Right cardiac atrium (tissue), 5 donors: Measurements from ENCODE around the gene TFB2M. TPM values are rescaled to one million over a fixed set of nuclear protein-coding genes. Genes with fewer than 3 reads are reported as not detected.

ENCODE experiments used
- ATAC-seq, 2 donors: fragments of 200-7000 bp; cut with Tn5 transposase; one replicate each; pipeline versions ENCODE4 v1.8.0 to v1.9.1; 2020; ENCODE audit warnings: moderate library complexity in 2 of 2, mild to moderate bottlenecking in 1 of 2
- DNase-seq, 3 donors: peaks; one replicate each; pipeline ENCODE4 v3.0.0-alpha.2; 2020
- H3K27ac ChIP-seq: one replicate; pipeline ENCODE4 v1.5.1; 2013; ENCODE audit warnings: mild to moderate bottlenecking, low read length, control low read depth, moderate library complexity
- H3K27me3 ChIP-seq: one replicate; pipeline ENCODE4 v1.6.1; 2013; ENCODE audit not compliant: control insufficient read depth, insufficient read depth
- H3K4me1 ChIP-seq: one replicate; pipeline ENCODE4 v1.6.1; 2013; ENCODE audit warnings: low read length; ENCODE audit not compliant: control insufficient read depth, insufficient read depth
- H3K4me3 ChIP-seq: one replicate; pipeline ENCODE4 v1.5.1; 2013; ENCODE audit warnings: low read length, control low read depth
- H3K9me3 ChIP-seq: one replicate; pipeline ENCODE4 v1.6.1; 2013; ENCODE audit warnings: low read length; ENCODE audit not compliant: control insufficient read depth
- WGBS: extraction: QIAGEN DNeasy Blood & Tissue Kit; methylation state at CpG from one replicate; pipeline ENCODE4 v1.1.7; 2013; 5-methylcytosine and 5-hydroxymethylcytosine counted together
- intact Hi-C, 4 donors: fragments of 100-400 bp; cut with DNase I; formaldehyde crosslinking; loops; one replicate each; pipeline versions ENCODE4 v1.11.0 to v1.14.0; 2022 to 2023
- polyA plus RNA-seq: library from polyadenylated mRNA; stranded (reverse); fragments of 200-250 nt; gene quantifications from one replicate; pipeline ENCODE4 v1.2.3, GENCODE V29; 2013
- total RNA-seq, 4 donors: library from RNA; stranded (reverse); fragmentation: NEBNext Ultra II Directional; extraction: Animal tissue kit (Norgen Biotek cat#: 25700); gene quantifications; one replicate each; pipeline ENCODE4 v1.2.1, GENCODE V29; 2021
- donor health status: healthy with polysubstance abuse.
- donor health status: DM: no; HTN: yes; CAD: no.
- donor health status: DM: no; HTN: no; CAD: no.
- donor health status: DM: no; HTN: yes; CAD: no; lungs with severe emphysema.
- donor health status: DM: yes; HTN: yes; CAD: no.

Gene TFB2M
- total and polyA plus RNA-seq, 5 donors = 9.9 to 13.6 (median 10.9) TPM

DNA sequence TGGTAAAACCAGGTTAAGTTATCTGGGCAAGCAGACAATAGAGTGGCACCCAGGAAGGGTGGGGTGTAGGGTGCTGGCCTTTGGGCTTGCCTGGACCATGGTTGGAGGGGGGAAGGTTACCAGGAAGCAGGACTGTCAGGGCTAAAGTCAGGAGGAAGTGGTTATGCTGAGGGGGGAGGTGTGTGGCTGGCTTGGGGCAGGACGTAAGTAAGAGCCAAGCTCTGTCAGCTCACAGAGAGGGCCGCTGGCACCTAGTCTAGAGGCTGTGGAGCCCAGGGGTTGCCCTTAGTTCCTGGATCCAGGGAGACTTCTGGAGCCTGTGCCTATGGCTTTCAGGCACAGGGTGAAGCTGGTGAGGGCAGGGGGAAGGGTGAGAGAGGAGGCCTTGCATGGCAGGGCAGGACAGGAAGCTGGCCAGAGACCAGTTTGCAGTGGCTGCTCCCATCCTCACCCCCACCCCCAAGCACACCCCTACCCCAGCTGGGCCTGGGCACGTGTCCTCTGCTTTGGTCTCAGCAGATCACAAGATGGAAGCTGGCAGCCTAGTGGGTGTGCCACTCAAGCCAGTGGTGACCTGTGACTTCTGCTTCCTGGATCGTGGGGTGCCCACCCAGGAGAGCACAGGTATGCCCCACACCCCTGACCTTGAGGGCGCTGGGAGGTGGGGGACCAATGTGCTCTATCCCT is 38.5 kb downstream of the TFB2M start:
- ATAC-seq (no peak), DNase-seq (no peak)
- no peaks in the 10 kb centered on the region for H3K27me3 ChIP-seq
- H3K4me3 ChIP-seq = no peak overlapping the region
- WGBS = 43% methylated on average over 5 of the region's 5 CpGs
- H3K4me1 ChIP-seq = no peaks in the 10 kb centered on the region
- intact Hi-C loops = no loop called here
- no peak overlapping the region for H3K27ac ChIP-seq
- H3K9me3 ChIP-seq = no peaks in the 10 kb centered on the region

DNA sequence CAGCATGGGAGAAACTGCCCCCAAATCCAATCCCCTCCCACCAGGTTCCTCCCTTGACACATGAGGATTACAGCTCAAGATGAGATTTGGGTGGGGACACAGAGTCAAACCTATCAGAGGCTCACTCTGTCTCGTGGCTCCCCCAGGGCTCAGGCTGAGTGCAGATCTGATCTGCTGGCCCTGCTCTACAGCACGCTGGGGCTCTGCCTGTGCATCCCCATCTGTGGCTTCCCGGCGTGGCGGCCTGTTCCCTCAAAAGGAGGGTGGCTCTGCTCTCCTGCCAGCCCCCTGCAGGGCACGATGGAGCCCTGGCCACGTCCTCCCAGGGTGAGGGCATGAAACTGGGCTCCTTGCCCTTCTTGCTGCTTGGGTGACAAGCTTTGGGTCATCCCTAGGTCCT is 39.1 kb downstream of the TFB2M start:
- no peaks in the 10 kb centered on the region for H3K27me3 ChIP-seq
- DNase-seq (no peak), ATAC-seq (no peak)
- H3K27ac ChIP-seq = no peak overlapping the region
- 78% methylated on average over 7 of the region's 7 CpGs for WGBS
- intact Hi-C loops = no loop called here
- H3K9me3 ChIP-seq = no peaks in the 10 kb centered on the region
- H3K4me1 ChIP-seq = no peaks in the 10 kb centered on the region
- no peak overlapping the region for H3K4me3 ChIP-seq

DNA sequence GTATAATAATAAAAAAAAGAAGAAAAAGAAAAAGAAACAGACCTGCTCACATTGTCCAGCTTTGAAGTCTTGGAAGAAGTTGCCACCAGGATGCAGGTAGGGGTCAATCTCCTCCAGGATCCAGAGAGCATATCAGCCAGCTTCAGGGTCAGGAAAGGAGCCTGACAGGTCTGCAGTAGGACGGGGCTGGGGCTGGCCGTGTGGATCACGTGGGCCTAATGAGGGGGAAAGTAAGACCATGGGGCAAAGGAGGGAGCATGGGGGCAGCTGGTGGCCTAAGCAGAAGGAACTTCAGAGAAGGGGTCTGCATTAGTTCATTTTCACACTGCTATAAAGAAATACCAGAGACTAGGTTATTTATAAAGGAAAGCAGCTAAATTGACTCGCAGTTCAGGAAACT is 39.7 kb downstream of the TFB2M start:
- Histone ChIP-seq H3K27me3 (no peaks in the 10 kb centered on the region), H3K4me1 (no peaks in the 10 kb centered on the region), H3K4me3 (no peak overlapping the region), H3K9me3 (no peaks in the 10 kb centered on the region), H3K27ac (no peak overlapping the region)
- no peak for DNase-seq
- intact Hi-C loops = no loop called here
- WGBS = 80% methylated on average over 4 of the region's 4 CpGs
- ATAC-seq = no peak

DNA sequence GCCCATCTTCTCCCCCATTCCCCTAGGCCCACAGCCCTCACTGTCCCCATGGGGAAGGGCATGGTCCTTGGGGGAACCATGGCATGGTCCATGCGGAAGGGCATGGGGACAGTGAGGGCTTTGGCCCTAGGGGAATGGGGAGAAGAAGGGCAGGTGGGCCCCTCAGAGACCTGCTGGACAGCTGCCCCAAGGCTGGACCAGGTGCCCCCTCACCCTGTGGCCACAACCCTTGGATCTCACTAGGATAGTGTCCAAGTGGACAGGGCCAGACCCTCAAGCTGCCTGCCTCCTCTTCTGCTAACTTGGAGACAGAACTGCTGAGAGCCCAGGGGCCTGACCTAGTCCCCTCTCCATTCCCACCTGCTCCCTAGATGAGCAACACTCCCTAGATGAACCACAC is 46.5 kb downstream of the TFB2M start:
- 100% methylated on average over 1 of the region's 1 CpG for WGBS
- no peaks in the 10 kb centered on the region for H3K4me1 ChIP-seq
- peak in 1 of 2 donors; percentile 10 for ATAC-seq
- H3K4me3 ChIP-seq = no peak overlapping the region
- no peak for DNase-seq
- intact Hi-C loops = no loop called here
- no peaks in the 10 kb centered on the region for H3K9me3 ChIP-seq
- no peaks in the 10 kb centered on the region for H3K27me3 ChIP-seq
- no peak overlapping the region for H3K27ac ChIP-seq

DNA sequence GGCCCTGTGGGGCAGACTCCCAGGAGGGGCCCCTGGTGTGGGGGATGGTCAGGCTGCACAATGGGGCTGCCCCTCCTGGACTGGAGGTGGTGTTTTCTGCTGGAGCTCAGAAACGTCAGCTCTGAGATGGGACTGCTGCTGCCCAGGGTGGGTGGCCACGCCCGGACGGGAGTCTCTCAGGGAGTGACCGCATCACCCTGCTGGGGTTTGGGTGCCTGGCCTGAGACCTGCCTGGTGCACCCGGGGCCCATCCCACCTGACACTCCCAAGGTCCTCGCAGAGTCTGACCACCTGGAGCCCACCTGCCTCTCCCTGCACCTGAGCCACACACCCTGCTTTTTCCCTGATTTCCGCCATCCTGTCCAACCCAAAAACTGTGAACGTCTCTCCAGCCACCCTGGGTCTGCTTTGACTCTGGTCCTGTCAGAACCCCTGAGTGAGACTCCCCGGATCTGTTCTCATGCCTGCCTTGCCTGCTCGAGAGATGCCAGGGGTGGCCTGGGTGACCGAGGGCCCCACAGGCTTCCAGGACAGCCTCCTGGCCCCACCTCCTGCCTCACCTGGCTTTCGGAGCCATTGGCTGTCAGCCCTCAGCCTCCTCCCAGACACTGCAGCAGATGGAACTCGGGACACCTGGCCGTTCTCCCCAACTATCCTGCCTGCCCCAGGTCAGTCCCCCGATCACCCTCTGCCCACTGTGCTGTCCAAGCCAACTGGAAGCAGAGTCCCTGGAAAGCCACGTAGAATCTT is 47.4 kb downstream of the TFB2M start:
- WGBS = 83% methylated on average over 17 of the region's 17 CpGs
- no peaks in the 10 kb centered on the region for H3K27me3 ChIP-seq
- no peaks in the 10 kb centered on the region for H3K9me3 ChIP-seq
- H3K4me3 ChIP-seq = no peak overlapping the region
- no peaks in the 10 kb centered on the region for H3K4me1 ChIP-seq
- intact Hi-C loops = no loop called here
- ATAC-seq (peak in 1 of 2 donors; percentile 40), DNase-seq (no peak)
- H3K27ac ChIP-seq = no peak overlapping the region

DNA sequence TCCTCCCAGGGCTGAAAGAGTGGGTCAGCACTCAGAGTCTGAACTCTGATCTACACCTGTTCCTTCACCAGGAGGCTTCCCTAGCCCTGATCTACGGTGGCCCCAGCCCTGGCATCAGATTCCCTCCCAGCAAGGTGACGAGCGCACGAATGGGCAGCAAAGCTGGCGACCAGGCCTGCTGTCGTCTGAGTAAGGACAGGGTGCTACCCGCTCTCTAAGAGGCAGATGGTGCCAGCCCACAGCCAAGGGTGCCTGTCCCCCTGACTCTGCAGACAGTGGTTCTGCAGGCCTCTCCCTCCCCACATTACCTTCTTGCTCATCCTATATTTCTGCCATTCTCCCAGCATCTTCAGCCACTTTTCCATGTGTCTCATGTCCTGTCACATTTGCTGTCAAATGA is 48.7 kb downstream of the TFB2M start:
- whole genome bisulfite sequencing = 76% methylated on average over 7 of the region's 7 CpGs
- no peaks in the 10 kb centered on the region for H3K4me1 ChIP-seq
- no peaks in the 10 kb centered on the region for H3K27me3 ChIP-seq
- no peak overlapping the region for H3K27ac ChIP-seq
- ATAC-seq (no peak), DNase-seq (no peak)
- no peaks in the 10 kb centered on the region for H3K9me3 ChIP-seq
- H3K4me3 ChIP-seq = no peak overlapping the region
- intact Hi-C loops = no loop called here

DNA sequence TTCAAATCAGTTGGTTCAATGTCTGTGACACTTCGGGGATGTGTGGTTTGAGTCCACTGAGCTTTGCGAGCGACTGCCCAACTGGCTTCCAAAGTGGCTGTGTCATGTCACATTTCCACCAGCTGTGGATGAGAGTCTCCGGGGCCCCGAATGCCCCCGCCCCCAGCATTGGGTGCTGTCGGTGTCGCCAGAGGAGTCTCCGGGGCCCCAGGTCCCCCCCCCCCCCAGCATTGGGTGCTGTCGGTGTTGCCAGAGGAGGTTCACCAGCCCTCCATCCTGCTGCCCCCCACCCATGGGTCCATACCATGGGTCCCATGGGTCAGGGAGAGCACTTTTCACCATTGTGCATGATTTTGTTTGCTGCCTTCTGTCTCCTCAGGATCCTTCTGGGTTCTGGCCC is 49.9 kb downstream of the TFB2M start:
- no peak for DNase-seq
- H3K27ac ChIP-seq = no peak overlapping the region
- H3K9me3 ChIP-seq = no peaks in the 10 kb centered on the region
- WGBS = 95% methylated on average over 10 of the region's 10 CpGs
- no peaks in the 10 kb centered on the region for H3K4me1 ChIP-seq
- ATAC-seq = no peak
- H3K4me3 ChIP-seq = no peak overlapping the region
- no peaks in the 10 kb centered on the region for H3K27me3 ChIP-seq
- intact Hi-C loops = no loop called here

DNA sequence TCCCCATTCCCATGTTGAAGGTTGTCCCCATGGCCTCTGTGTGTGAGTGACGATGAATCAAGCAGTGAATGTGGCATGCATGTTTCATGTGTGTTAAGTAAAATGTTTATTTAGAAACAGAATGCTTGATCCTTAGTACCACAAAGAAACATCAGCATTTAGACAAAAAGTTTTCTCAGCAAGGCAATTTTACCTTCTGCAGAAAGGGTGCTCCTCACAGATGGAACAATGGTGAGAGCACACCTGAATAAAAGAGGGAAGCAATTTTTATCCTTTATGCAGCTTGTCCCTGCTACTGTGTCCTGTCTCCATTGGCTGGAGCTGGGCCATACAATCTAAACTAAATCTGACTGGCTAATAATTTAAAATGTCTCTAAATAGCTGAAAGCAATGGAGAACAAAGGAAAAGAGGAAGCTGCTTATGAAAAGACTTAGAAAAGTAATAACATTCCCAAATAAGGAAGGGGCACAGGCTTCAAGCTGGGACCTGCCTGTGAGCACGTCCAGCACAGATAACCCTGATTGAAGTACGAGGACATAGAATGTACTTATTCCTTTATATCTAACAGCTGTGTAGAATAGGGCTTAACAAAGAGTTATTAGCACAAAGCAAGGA is 50.6 kb downstream of the TFB2M start:
- DNase-seq = no peak
- H3K27ac ChIP-seq = no peak overlapping the region
- ATAC-seq = no peak
- intact Hi-C loops = no loop called here
- H3K4me3 ChIP-seq = no peak overlapping the region
- 78% methylated on average over 3 of the region's 3 CpGs for WGBS
- no peaks in the 10 kb centered on the region for H3K4me1 ChIP-seq
- no peaks in the 10 kb centered on the region for H3K27me3 ChIP-seq
- H3K9me3 ChIP-seq = no peaks in the 10 kb centered on the region

DNA sequence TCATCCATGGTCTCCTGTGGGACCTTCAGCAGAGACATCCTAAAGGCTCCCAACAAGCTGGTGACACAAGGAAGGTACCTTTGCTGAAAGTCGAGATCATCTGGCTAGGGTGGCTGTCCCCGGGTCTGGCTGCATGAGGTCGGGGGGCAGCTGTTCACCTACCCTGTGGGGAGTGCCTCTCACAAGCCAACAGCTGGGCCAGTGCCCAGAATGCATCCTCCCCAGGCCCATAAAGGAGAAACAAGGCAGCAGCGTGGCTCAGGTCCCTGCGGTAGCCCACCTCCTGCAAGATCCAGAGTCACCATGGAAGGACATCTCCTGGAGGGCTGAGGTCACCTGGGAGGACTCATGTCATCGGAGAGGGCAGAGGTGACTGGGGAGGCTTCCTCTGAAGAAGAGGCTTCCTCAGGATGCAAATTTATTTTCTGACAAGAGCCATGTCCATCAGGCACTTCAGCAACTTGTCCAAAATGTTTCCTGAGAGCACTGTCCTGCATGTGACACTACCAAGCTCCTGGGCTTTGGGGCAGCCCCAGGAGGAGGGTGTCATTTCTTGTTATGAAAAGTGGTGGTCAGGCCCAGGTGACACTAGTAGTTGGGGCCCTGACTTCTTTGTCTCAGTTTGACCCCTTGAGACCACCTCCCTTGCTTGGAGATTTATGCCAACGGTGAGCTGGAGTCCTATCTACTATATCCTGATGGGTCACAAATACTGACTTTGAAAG is 52.3 kb downstream of the TFB2M start:
- intact Hi-C loops = no loop called here
- Histone ChIP-seq H3K27me3 (no peaks in the 10 kb centered on the region), H3K9me3 (no peaks in the 10 kb centered on the region), H3K4me3 (no peak overlapping the region), H3K4me1 (no peaks in the 10 kb centered on the region), H3K27ac (no peak overlapping the region)
- 90% methylated on average over 7 of the region's 7 CpGs for WGBS
- ATAC-seq (no peak), DNase-seq (no peak)

DNA sequence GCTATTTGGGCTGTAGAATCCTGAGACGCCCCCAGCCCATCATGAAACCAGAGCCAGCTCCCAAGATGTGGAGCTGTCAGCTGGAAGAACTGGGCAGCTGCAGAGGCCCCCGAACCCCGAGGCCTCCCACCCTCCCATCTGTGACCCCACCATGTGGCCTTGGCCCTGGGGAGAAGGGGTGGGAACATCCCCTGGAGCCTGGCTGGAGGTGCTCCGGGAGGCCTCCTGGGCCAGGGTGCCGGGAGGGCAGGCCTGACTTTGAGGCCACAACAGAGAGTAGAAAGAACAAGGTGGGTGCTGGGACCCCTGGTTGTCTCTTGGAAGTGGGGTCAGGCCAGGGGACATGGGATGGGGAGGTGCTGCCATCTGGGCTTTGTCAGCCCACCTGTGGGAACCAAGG is 53.0 kb downstream of the TFB2M start:
- Histone ChIP-seq H3K4me3 (no peak overlapping the region), H3K27ac (no peak overlapping the region), H3K9me3 (no peaks in the 10 kb centered on the region), H3K4me1 (no peaks in the 10 kb centered on the region), H3K27me3 (no peaks in the 10 kb centered on the region)
- ATAC-seq (no peak), DNase-seq (no peak)
- WGBS = 92% methylated on average over 5 of the region's 5 CpGs
- intact Hi-C loops = no loop called here

DNA sequence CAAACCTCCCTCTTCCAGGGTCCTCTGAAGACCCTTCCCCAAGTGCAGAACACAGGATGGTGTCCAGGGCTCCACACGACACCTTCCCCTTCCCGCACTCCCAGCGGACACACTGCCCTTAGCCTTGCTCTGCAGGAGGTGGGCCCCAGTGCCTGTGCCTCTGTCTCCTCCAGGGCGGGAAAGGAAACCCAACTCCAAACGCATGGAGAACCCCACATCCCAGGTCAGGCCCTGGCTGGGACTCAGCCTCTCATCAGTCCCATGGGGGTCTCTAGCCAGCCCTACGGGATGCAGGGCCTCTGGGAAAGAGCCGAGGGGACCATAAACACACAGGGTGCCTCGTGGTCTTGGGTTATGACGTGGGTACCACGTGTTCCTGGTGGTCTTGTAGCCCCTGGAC is 53.4 kb downstream of the TFB2M start:
- DNase-seq (no peak), ATAC-seq (no peak)
- no peaks in the 10 kb centered on the region for H3K27me3 ChIP-seq
- no peaks in the 10 kb centered on the region for H3K4me1 ChIP-seq
- no peak overlapping the region for H3K27ac ChIP-seq
- intact Hi-C loops = no loop called here
- H3K9me3 ChIP-seq = no peaks in the 10 kb centered on the region
- no peak overlapping the region for H3K4me3 ChIP-seq
- 86% methylated on average over 10 of the region's 10 CpGs for WGBS
